Fibroblast of lung (primary cell): ENCODE measurements around the gene CELF2. TPM values are rescaled to one million over a fixed set of nuclear protein-coding genes. Genes with fewer than 3 reads are reported as not detected.

Experiments
- DNase-seq, 2 donors: peaks; one replicate each; pipeline versions ENCODE4 v3.0.0 to v3.0.0-alpha.2; 2010; ENCODE audit warnings: low read depth in 2 of 2
- H2AFZ ChIP-seq: 2 replicates; pipeline ENCODE4 v1.5.1; 2012; ENCODE audit warnings: low read length, control low read depth, inconsistent platforms
- H3K27ac ChIP-seq: 2 replicates; pipeline ENCODE4 v1.5.1; 2011; ENCODE audit warnings: low read length, control low read depth; ENCODE audit not compliant: insufficient read depth
- H3K27me3 ChIP-seq: 2 replicates; pipeline ENCODE4 v1.5.1; 2011; ENCODE audit warnings: mild to moderate bottlenecking, low read length; ENCODE audit not compliant: control insufficient read depth, insufficient read depth
- H3K36me3 ChIP-seq: 2 replicates; pipeline ENCODE4 v1.5.1; 2011; ENCODE audit warnings: low read length; ENCODE audit not compliant: control insufficient read depth, insufficient read depth
- H3K4me1 ChIP-seq: 2 replicates; pipeline ENCODE4 v1.5.1; 2011; ENCODE audit warnings: low read length; ENCODE audit not compliant: control insufficient read depth, insufficient read depth; ENCODE audit errors: extremely low read depth
- H3K4me2 ChIP-seq: 2 replicates; pipeline ENCODE4 v1.5.1; 2011; ENCODE audit warnings: low read length, control low read depth; ENCODE audit not compliant: insufficient read depth; ENCODE audit errors: extremely low read depth
- H3K4me3 ChIP-seq, 4 experiments: fragments of 200-600 bp in 1 of 4; sonication (generic) in 1 of 4; replicated peaks in 1 of 4; 2 replicates each; pipeline ENCODE4 v1.5.1; 2011 to 2016; ENCODE audit warnings: low read length in 4 of 4, low read depth in 3 of 4, mild to moderate bottlenecking in 3 of 4, control low read depth in 2 of 4, inconsistent platforms in 1 of 4, mixed read lengths in 1 of 4; ENCODE audit not compliant: insufficient read depth in 1 of 4; ENCODE audit errors: control extremely low read depth in 1 of 4
- H3K79me2 ChIP-seq: 2 replicates; pipeline ENCODE4 v1.5.1; 2012; ENCODE audit warnings: mild to moderate bottlenecking, low read length, inconsistent platforms; ENCODE audit not compliant: control insufficient read depth, insufficient read depth
- H3K9ac ChIP-seq: 2 replicates; pipeline ENCODE4 v1.5.1; 2011; ENCODE audit warnings: mild to moderate bottlenecking, low read length, control low read depth; ENCODE audit not compliant: insufficient read depth
- H3K9me3 ChIP-seq: 2 replicates; pipeline ENCODE4 v1.5.1; 2012; ENCODE audit warnings: low read depth, low read length; ENCODE audit not compliant: control insufficient read depth, insufficient read depth
- H4K20me1 ChIP-seq: 2 replicates; pipeline ENCODE4 v1.5.1; 2011; ENCODE audit warnings: low read length; ENCODE audit not compliant: control insufficient read depth, insufficient read depth; ENCODE audit errors: extremely low read depth
- EZH2 ChIP-seq: IDR thresholded peaks from 2 replicates; pipeline ENCODE4 v1.5.1; 2012; ENCODE audit warnings: low read length, control low read depth, mild to moderate bottlenecking; ENCODE audit errors: missing control alignments
- polyA plus RNA-seq, 2 donors: library from polyadenylated mRNA; depleted of rRNA in 1 of 2; stranded (reverse) in 1 of 2; unstranded in 1 of 2; fragments of >200 nt; gene quantifications; 2 replicates each; pipeline ENCODE4 v1.2.1, GENCODE V29; 2011 to 2012; ENCODE audit warnings: missing spikeins in 1 of 2
- total RNA-seq: library from RNA; depleted of rRNA; stranded (reverse); fragments of >200 nt; gene quantifications from 2 replicates; pipeline ENCODE4 v1.2.1, GENCODE V29; 2014
- TF ChIP-seq, protein P1 (sequence below), 2 donors: IDR thresholded peaks in 1 of 2; conservative IDR thresholded peaks in 1 of 2; 1 replicate in 1 of 2; 2 replicates in 1 of 2; pipeline ENCODE4 v1.5.1; 2011 to 2012; ENCODE audit warnings: low read length in 2 of 2, control low read depth in 1 of 2, inconsistent platforms in 1 of 2, low read depth in 1 of 2, mild to moderate bottlenecking in 1 of 2

CELF2 gene
- total and polyA plus RNA-seq, 2 donors (not counting 1 experiment from before 2014, with no cell fraction given): 16.9 to 25.1 TPM

DNA sequence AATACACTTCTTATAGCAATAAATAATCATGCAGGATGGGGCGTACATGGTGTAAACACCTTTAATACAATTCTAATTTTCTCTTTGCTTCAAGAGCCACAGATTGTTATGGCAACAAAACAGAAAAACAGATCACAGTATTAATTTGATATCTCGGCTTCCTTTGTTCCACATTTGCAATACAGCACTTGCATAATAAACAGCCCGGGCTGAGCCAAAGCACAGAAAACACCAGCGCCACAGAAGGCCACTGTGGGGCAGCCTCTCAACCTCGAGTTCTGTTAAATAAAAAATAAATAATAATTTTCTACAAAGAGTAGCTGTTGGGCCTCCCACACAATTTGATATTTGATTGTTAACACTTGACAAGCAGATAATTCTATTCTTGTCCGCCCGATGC is 337.9 kb downstream of the CELF2 start:
- TF ChIP-seq, protein P1, sequence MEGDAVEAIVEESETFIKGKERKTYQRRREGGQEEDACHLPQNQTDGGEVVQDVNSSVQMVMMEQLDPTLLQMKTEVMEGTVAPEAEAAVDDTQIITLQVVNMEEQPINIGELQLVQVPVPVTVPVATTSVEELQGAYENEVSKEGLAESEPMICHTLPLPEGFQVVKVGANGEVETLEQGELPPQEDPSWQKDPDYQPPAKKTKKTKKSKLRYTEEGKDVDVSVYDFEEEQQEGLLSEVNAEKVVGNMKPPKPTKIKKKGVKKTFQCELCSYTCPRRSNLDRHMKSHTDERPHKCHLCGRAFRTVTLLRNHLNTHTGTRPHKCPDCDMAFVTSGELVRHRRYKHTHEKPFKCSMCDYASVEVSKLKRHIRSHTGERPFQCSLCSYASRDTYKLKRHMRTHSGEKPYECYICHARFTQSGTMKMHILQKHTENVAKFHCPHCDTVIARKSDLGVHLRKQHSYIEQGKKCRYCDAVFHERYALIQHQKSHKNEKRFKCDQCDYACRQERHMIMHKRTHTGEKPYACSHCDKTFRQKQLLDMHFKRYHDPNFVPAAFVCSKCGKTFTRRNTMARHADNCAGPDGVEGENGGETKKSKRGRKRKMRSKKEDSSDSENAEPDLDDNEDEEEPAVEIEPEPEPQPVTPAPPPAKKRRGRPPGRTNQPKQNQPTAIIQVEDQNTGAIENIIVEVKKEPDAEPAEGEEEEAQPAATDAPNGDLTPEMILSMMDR (conservative IDR thresholded peaks at IDR 0.05 in 1 of 2, IDR thresholded peaks at IDR 0.05 in 1 of 2; ENCODE audit: low read depth in 1 of 2, low read length in 2 of 2): no peak
- no peak for TF ChIP-seq EZH2
- Histone ChIP-seq H3K9me3 (no peaks in the 10 kb centered on the region), H3K4me2 (no peak overlapping the region), H3K27ac (no peak overlapping the region), H3K36me3 (no peaks in the 10 kb centered on the region), H3K4me3 (no peak overlapping the region), H3K27me3 (no peaks in the 10 kb centered on the region), H2AFZ (no peak overlapping the region), H4K20me1 (no peaks in the 10 kb centered on the region), H3K4me1 (no peaks in the 10 kb centered on the region), H3K79me2 (no peaks in the 10 kb centered on the region), H3K9ac (no peak overlapping the region)
- no peak for DNase-seq

GRCh38 chr10:11357439-11357838 is 339.8 kb downstream of the CELF2 start:
- no peak overlapping the region for H3K4me2 ChIP-seq
- TF ChIP-seq, protein P1 (conservative IDR thresholded peaks at IDR 0.05 in 1 of 2, IDR thresholded peaks at IDR 0.05 in 1 of 2; ENCODE audit: low read depth in 1 of 2, low read length in 2 of 2): no peak
- TF ChIP-seq EZH2: no peak
- H3K36me3 ChIP-seq: no peaks in the 10 kb centered on the region
- no peak overlapping the region for H3K9ac ChIP-seq
- no peaks in the 10 kb centered on the region for H3K79me2 ChIP-seq
- H2AFZ ChIP-seq: no peak overlapping the region
- no peaks in the 10 kb centered on the region for H3K9me3 ChIP-seq
- no peak overlapping the region for H3K27ac ChIP-seq
- H4K20me1 ChIP-seq: no peaks in the 10 kb centered on the region
- H3K27me3 ChIP-seq: no peaks in the 10 kb centered on the region
- no peaks in the 10 kb centered on the region for H3K4me1 ChIP-seq
- no peak for DNase-seq
- no peak overlapping the region for H3K4me3 ChIP-seq

DNA sequence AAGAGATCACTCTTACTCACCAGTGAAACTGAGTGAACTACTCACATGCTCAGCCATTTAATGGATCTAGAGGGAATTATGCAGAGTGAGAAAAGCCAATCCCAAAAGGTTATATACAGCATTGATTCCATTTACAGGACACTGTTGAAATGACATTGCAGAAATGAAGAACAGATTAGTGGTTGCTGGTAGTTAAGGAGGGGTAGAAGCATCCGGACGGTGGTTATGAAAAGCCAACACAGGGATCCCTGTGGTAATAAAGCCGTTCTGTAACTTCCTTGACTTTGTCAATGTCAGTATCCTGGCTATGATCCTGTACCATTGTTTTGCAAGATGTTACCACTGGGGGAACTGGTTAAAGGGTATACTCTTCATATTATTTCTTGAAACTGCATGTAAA is 340.3 kb downstream of the CELF2 start:
- Histone ChIP-seq H3K79me2 (no peaks in the 10 kb centered on the region), H3K9me3 (no peaks in the 10 kb centered on the region), H3K4me3 (no peak overlapping the region), H3K36me3 (no peaks in the 10 kb centered on the region), H3K9ac (no peak overlapping the region), H2AFZ (no peak overlapping the region), H4K20me1 (no peaks in the 10 kb centered on the region), H3K4me2 (no peak overlapping the region), H3K4me1 (no peaks in the 10 kb centered on the region), H3K27me3 (no peaks in the 10 kb centered on the region), H3K27ac (no peak overlapping the region)
- no peak for TF ChIP-seq EZH2
- TF ChIP-seq, protein P1 (conservative IDR thresholded peaks at IDR 0.05 in 1 of 2, IDR thresholded peaks at IDR 0.05 in 1 of 2; ENCODE audit: low read depth in 1 of 2, low read length in 2 of 2): no peak
- no peak for DNase-seq
